CD4-positive, alpha-beta memory T cell (primary cell): ENCODE data around the gene PITX2. TPM values are rescaled to one million over a fixed set of nuclear protein-coding genes. Genes with fewer than 3 reads are reported as not detected.

Source experiments
- CTCF ChIA-PET: fragments of 350-600 bp; sonication (Branson Sonifier 250); formaldehyde crosslinking; loops from one replicate; lab custom pipeline; 2021; ENCODE audit warnings: inconsistent platforms; ENCODE audit not compliant: partially characterized antibody; lab: Charles Lee
- POLR2A ChIA-PET: fragments of 350-600 bp; sonication (Branson Sonifier 250); formaldehyde crosslinking; loops from one replicate; lab custom pipeline; 2021; ENCODE audit not compliant: partially characterized antibody; lab: Charles Lee
- DNase-seq, 5 donors: peaks; one replicate each; pipeline versions ENCODE4 v3.0.0 to v3.0.0-alpha.2; 2020 to 2022; ENCODE audit warnings: mixed read lengths in 1 of 5
- H3K27ac ChIP-seq: one replicate; pipeline ENCODE4 v1.7.0; 2013; ENCODE audit warnings: low read depth, low read length
- H3K27me3 ChIP-seq: 2 replicates; pipeline ENCODE4 v1.7.0; 2013; ENCODE audit warnings: mild to moderate bottlenecking, low read length, moderate library complexity; ENCODE audit not compliant: insufficient read depth
- H3K36me3 ChIP-seq: 2 replicates; pipeline ENCODE4 v1.7.0; 2013; ENCODE audit warnings: mild to moderate bottlenecking, low read length, moderate library complexity; ENCODE audit not compliant: insufficient read depth
- H3K4me1 ChIP-seq: 2 replicates; pipeline ENCODE4 v1.7.0; 2013; ENCODE audit warnings: mild to moderate bottlenecking, low read length, moderate library complexity; ENCODE audit not compliant: insufficient read depth
- H3K4me3 ChIP-seq, 2 donors: one replicate each; pipeline ENCODE4 v1.7.0; 2013; ENCODE audit warnings: low read length in 2 of 2, mild to moderate bottlenecking in 1 of 2
- H3K9me3 ChIP-seq, 2 donors: one replicate each; pipeline ENCODE4 v1.7.0; 2013; ENCODE audit warnings: low read length in 2 of 2, control low read depth in 1 of 2; ENCODE audit not compliant: control insufficient read depth in 1 of 2
- H3K27ac Mint-ChIP-seq, 7 donors: one replicate each; pipeline ENCODE4 v1.8.0; 2020 to 2021; ENCODE audit warnings: mixed read lengths in 7 of 7, mild to moderate bottlenecking in 6 of 7, inconsistent platforms in 3 of 7, moderate library complexity in 3 of 7
- H3K27me3 Mint-ChIP-seq, 2 donors: one replicate each; pipeline ENCODE4 v1.8.0; 2020 to 2021; ENCODE audit warnings: mixed read lengths in 2 of 2
- H3K36me3 Mint-ChIP-seq, 2 donors: one replicate each; pipeline ENCODE4 v1.8.0; 2020 to 2021; ENCODE audit warnings: mixed read lengths in 2 of 2, inconsistent platforms in 1 of 2, mild to moderate bottlenecking in 1 of 2
- H3K4me1 Mint-ChIP-seq, 4 donors: one replicate each; pipeline ENCODE4 v1.8.0; 2020 to 2021; ENCODE audit warnings: mixed read lengths in 4 of 4, mild to moderate bottlenecking in 1 of 4
- H3K4me3 Mint-ChIP-seq, 8 donors: one replicate each; pipeline ENCODE4 v1.8.0; 2020 to 2021; ENCODE audit warnings: mixed read lengths in 8 of 8, mild to moderate bottlenecking in 7 of 8, moderate library complexity in 6 of 8, inconsistent platforms in 3 of 8
- H3K9me3 Mint-ChIP-seq, 8 donors: one replicate each; pipeline ENCODE4 v1.8.0; 2020 to 2021; ENCODE audit warnings: mixed read lengths in 8 of 8, mild to moderate bottlenecking in 5 of 8, inconsistent platforms in 3 of 8, moderate library complexity in 1 of 8
- intact Hi-C: fragments of 100-400 bp; cut with micrococcal nuclease; formaldehyde crosslinking; loops from one replicate; pipeline ENCODE4 v1.15.1; 2023
- polyA plus RNA-seq, 2 donors: library from polyadenylated mRNA; unstranded; fragments of 300-500 nt; fragmentation: Illumina TruSeq; gene quantifications; one replicate each; pipeline ENCODE4 v1.2.3, GENCODE V29; 2021
- total RNA-seq, 2 experiments: library from RNA; stranded (reverse); gene quantifications; one replicate each; pipeline ENCODE4 v1.2.3, GENCODE V29; 2021

PITX2 gene
- total and polyA plus RNA-seq, 4 experiments from 2014 or later = not detected

DNA sequence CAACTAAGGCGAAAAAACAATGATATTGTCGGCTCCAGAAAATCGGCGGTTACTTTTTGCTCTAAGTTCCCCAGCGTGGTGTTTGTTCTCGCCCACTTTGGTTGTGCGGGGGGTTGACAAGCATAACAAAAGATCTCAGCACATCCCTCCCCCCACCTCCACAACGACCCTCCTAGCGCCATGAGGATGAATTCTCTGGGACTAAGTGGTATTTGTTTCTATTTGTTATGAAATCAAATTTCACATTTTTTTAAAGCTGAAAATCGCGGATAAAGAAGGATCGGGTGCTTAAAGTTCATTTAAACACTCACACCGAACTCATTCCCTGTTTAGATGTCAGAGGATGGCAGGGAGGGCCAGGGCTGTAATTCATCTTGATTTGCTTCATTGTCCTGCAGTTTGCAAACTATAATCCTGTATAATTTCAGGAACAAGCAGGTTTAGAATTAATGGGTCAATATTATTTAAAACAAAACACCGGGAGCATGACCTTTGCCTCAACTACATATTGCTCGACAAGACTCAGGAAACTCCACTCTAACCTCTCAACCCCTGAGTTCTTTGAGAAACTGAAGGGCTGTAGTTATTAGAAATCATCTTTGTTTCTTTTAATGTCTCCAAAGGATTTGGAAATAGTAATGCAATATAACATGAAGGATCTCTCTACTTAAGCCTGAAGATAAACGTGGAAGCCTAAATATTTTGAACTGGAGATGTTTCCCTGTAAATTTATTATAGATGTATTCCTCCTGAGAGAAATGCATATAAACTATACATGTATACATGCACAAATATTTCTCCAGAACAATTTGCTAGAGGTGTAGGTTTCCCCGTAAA is 6.4 kb downstream of the PITX2 start:
- no peaks in the 10 kb centered on the region for H3K36me3 ChIP-seq
- Mint-ChIP-seq H3K36me3 (peaks cover 0 to 5% of the 10 kb centered on the region in 2 donors), H3K9me3 (peaks cover 0 to 47% (median 33%) of the 10 kb centered on the region in 8 donors), H3K4me3 (peak overlapping the region in 4 of 8 donors; percentile 6 to 39 (median 28)), H3K27ac (peak overlapping the region in 1 of 7 donors; percentile 29), H3K27me3 (peaks cover 66 to 72% of the 10 kb centered on the region in 2 donors), H3K4me1 (peaks cover 12 to 38% (median 21%) of the 10 kb centered on the region in 4 donors)
- intact Hi-C loops = no loop called here
- ChIA-PET CTCF (no interaction called here), POLR2A (no interaction called here)
- no peak for DNase-seq
- H3K4me3 ChIP-seq = no peak overlapping the region
- no peak overlapping the region for H3K27ac ChIP-seq
- peaks cover 72% of the 10 kb centered on the region for H3K27me3 ChIP-seq
- no peaks in the 10 kb centered on the region for H3K9me3 ChIP-seq
- H3K4me1 ChIP-seq = peaks cover 15% of the 10 kb centered on the region

DNA sequence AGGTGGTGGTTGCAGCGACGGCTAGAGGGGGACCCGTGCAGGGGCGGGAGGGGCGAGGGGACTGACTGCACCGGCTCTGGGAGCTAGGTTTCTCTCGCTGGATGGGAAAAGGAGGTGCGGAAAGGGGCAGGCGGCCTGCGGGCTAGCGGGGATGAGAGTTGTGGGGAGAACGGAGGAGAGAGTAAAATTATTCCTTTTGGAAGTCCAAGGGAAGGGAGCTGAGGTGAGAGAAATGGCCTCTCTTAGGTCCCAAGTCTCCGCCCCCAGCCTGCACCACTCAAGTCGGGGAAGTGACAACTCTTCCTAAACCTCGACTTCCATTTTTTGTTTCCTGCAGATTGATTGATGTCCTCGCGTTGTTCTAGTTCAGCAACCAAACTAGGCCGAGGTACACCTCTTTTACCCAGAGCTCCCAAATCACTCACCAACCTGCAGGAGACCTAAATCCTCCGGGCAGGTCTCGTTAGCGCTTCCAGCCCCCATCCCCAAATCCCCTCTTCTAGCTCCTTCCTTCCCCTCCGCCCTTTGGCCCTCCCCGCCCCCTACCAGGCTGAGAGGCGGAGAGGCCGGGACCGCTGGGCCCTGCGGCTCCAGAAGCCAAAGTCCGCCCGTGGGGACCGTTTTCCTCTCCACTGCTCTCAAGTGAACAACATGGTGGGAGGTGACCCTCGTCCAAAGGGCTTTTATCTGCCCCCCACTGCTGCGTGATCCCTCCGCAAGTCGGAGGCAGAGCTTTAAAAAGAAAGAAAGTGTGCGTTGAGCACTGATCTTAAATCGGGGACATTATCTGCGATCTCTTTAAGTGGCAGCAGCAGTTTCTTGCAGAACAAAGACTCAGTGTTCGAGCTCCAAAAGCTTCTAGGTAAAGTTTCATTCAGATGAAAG is 7.3 kb downstream of the PITX2 start:
- CTCF ChIA-PET = no interaction called here
- DNase-seq = no peak
- Histone ChIP-seq H3K27ac (no peak overlapping the region), H3K36me3 (no peaks in the 10 kb centered on the region), H3K4me3 (no peak overlapping the region), H3K9me3 (no peaks in the 10 kb centered on the region), H3K27me3 (peaks cover 71% of the 10 kb centered on the region), H3K4me1 (peaks cover 7% of the 10 kb centered on the region)
- Mint-ChIP-seq H3K4me1 (peaks cover 12 to 37% (median 22%) of the 10 kb centered on the region in 4 donors), H3K27ac (peak overlapping the region in 3 of 7 donors; percentile 59 to 84 (median 64)), H3K27me3 (peaks cover 65 to 71% of the 10 kb centered on the region in 2 donors), H3K9me3 (peaks cover 0 to 46% (median 31%) of the 10 kb centered on the region in 8 donors), H3K4me3 (peak overlapping the region in 4 of 8 donors; percentile 17 to 39 (median 29)), H3K36me3 (peaks cover 0 to 5% of the 10 kb centered on the region in 2 donors)
- POLR2A ChIA-PET = no interaction called here
- intact Hi-C loops = no loop called here

DNA sequence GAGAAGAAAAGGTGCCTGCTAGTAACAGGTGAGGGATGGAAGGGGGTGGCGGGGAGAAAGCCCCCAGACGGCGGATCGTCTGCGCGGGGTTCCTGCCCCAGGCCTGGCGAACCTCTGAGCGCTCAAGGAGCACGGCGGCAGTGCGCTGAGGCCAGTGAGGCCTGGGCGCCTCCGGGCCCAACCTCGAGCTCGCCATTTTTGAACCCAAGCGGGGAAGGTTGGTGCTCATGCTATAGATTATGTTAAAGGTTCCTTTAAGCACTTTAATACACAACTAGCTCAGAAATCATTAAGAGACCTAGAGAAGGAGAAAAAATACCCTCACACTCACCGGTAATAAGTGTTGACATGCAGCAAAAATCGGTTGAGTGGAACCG is 7.9 kb downstream of the PITX2 start:
- no peaks in the 10 kb centered on the region for H3K9me3 ChIP-seq
- Mint-ChIP-seq H3K27ac (no peak overlapping the region), H3K36me3 (peaks cover 0 to 5% of the 10 kb centered on the region in 2 donors), H3K4me3 (no peak overlapping the region), H3K4me1 (peaks cover 11 to 31% (median 19%) of the 10 kb centered on the region in 4 donors), H3K9me3 (peaks cover 0 to 42% (median 30%) of the 10 kb centered on the region in 8 donors), H3K27me3 (peaks cover 63 to 71% of the 10 kb centered on the region in 2 donors)
- peaks cover under 1% of the 10 kb centered on the region for H3K4me1 ChIP-seq
- ChIA-PET CTCF (no interaction called here), POLR2A (no interaction called here)
- H3K27ac ChIP-seq = no peak overlapping the region
- peaks cover 70% of the 10 kb centered on the region for H3K27me3 ChIP-seq
- H3K4me3 ChIP-seq = no peak overlapping the region
- no peaks in the 10 kb centered on the region for H3K36me3 ChIP-seq
- DNase-seq = no peak
- intact Hi-C loops = no loop called here

DNA sequence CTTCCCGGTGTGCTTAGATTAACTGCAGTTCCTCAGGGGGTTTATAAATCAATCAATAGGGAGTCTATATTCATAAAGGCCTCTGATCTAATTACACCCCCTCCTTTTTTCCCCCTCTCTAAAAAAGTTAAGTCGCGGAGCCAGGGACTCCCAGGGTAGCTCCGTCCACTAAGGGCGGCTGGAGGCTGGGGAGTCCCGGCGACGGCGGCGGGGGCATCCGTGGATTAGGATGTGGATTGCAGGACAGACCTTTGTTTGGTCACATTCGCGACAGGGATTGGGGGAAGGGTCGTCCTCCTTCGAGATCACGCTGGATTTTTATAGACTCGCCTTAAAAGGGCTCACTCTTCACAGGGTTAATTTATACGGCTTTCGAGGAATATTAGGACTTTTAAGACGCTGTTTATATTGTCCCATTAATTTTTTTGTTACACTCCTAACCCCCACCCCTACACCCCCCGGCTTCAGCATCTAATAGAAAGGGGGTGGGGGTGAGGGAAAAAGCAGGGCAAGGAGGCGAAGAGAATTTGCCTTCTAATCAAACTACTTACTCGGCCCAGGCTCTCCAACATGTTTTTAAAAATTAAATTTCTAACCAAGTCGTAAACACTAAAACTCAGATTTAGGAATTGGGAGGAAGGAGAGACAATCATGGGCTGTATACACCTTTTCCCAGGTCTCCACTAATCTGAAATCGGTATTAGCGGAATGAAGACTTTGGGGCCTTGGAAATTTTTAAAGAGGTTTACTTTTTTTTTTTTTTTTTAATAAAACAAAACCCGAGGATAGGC is 8.5 kb downstream of the PITX2 start:
- Histone ChIP-seq H3K27ac (no peak overlapping the region), H3K4me1 (no peaks in the 10 kb centered on the region), H3K4me3 (no peak overlapping the region), H3K36me3 (no peaks in the 10 kb centered on the region), H3K9me3 (no peaks in the 10 kb centered on the region), H3K27me3 (peaks cover 67% of the 10 kb centered on the region)
- Mint-ChIP-seq H3K36me3 (peaks cover 0 to 5% of the 10 kb centered on the region in 2 donors), H3K4me1 (peaks cover 11 to 25% (median 15%) of the 10 kb centered on the region in 4 donors), H3K27ac (no peak overlapping the region), H3K9me3 (peaks cover 0 to 39% (median 25%) of the 10 kb centered on the region in 8 donors), H3K27me3 (peaks cover 62 to 71% of the 10 kb centered on the region in 2 donors), H3K4me3 (peak overlapping the region in 1 of 8 donors; percentile 8)
- POLR2A ChIA-PET = no interaction called here
- CTCF ChIA-PET = no interaction called here
- DNase-seq = no peak
- intact Hi-C loops = no loop called here

DNA sequence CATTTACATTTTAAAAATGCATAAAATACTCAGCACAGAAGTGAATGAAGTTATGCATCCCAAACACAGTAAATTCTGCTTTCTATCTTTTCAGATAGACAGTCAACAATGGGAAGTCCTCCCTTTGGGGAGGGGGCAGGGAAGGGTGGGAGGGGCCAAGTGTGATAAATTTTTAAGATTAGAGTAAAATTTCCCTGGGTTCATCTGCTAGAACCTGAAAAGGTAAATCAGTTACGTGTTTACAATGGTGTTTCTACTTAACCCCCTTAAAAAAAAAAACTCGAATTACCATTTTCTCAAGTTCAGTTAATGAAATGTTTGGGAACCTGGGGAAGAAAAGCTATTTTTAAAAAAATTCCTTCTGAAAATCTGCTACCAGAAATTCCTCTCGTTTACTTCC is 9.1 kb downstream of the PITX2 start:
- intact Hi-C loops = no loop called here
- POLR2A ChIA-PET = no interaction called here
- Mint-ChIP-seq H3K9me3 (peaks cover 0 to 38% (median 22%) of the 10 kb centered on the region in 8 donors), H3K4me3 (peak overlapping the region in 1 of 8 donors; percentile 8), H3K27me3 (peaks cover 63 to 70% of the 10 kb centered on the region in 2 donors), H3K4me1 (peaks cover 9 to 25% (median 15%) of the 10 kb centered on the region in 4 donors), H3K27ac (no peak overlapping the region), H3K36me3 (peaks cover 0 to 5% of the 10 kb centered on the region in 2 donors)
- H3K4me1 ChIP-seq = no peaks in the 10 kb centered on the region
- no peaks in the 10 kb centered on the region for H3K36me3 ChIP-seq
- H3K27ac ChIP-seq = no peak overlapping the region
- no peak for DNase-seq
- H3K9me3 ChIP-seq = no peaks in the 10 kb centered on the region
- CTCF ChIA-PET = interaction anchor here (0.6 kb wide), 1 partner anchor 29 kb away, joined by 3 read pairs; no protein-coding TSS in a partner anchor
- H3K27me3 ChIP-seq = peaks cover 62% of the 10 kb centered on the region
- H3K4me3 ChIP-seq = no peak overlapping the region

DNA sequence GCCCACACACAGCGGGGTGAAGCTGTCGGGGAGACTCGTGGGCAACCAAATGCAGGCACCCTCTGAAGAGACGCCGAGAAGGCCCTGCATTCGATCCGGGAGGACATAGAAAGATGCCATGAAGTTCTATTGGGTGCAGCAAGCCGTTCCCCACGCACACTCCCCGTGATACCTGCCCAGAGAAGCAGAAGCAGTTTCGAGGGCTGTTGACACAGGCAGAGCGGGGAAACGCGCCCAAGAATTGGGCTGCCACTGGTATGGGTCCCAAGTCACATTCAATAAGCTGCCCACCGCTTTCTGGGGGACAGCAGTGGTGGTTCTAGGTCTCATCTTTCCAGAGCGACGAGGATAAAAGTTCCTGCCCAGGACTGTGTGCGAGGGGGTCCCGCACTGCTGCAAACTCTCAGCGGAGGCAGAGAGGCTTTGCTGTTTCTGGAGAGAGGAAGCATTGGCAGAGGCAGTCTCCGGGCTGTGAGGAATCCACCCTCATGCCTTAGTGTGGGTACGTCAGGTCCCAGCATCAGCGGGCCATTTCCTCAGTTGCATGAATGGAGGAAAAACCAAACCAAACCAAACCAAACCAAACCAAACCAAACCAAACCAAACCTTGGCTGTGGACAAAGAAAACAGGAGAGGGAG is 10.1 kb downstream of the PITX2 start:
- Histone ChIP-seq H3K4me3 (no peak overlapping the region), H3K27ac (no peak overlapping the region), H3K4me1 (no peaks in the 10 kb centered on the region), H3K36me3 (no peaks in the 10 kb centered on the region), H3K9me3 (no peaks in the 10 kb centered on the region), H3K27me3 (peaks cover 52% of the 10 kb centered on the region)
- Mint-ChIP-seq H3K4me3 (no peak overlapping the region), H3K36me3 (peaks cover 0 to under 1% of the 10 kb centered on the region in 2 donors), H3K4me1 (peaks cover 6 to 18% (median 8%) of the 10 kb centered on the region in 4 donors), H3K9me3 (peaks cover 0 to 28% (median 18%) of the 10 kb centered on the region in 8 donors), H3K27ac (no peak overlapping the region), H3K27me3 (peaks cover 63 to 71% of the 10 kb centered on the region in 2 donors)
- ChIA-PET CTCF (no interaction called here), POLR2A (no interaction called here)
- intact Hi-C loops = no loop called here
- DNase-seq = no peak
